ENCODE results near the gene CTSS.

CTSS gene

DNA sequence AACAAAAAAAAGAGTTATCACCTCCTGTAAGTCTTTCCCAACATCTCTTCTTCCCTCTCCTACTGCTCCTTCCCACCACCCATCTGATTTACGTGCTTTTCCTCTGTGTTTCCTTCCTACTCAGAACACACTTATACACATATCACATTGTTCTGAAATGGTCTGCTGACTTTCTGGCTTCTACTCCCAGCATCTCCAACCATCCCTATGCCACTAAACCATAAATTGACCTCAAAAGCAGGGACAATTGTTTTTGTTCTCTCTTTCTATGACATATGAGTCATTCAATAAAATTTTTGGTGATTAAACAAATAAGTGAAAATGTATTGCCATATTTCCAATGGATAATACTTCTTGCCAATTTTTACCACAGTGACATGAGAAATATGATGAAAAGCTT is 76.8 kb downstream of the CTSS start:
- TF ChIP-seq CTCF (IDR thresholded peaks at IDR 0.05; ENCODE audit: low read depth, low read length): no peak
- no peaks in the 10 kb centered on the region for H3K27me3 ChIP-seq
- H3K36me3 ChIP-seq: peaks cover 17% of the 10 kb centered on the region
- DNase-seq: no peak
- no peak overlapping the region for H3K4me3 ChIP-seq (ENCODE audit: low read depth, low read length)
- H3K9me3 ChIP-seq: no peaks in the 10 kb centered on the region
- no peaks in the 10 kb centered on the region for H3K4me1 ChIP-seq

GRCh38 chr1:150686275-150686674 is 79.3 kb downstream of the CTSS start:
- no peaks in the 10 kb centered on the region for H3K9me3 ChIP-seq
- DNase-seq: no peak
- no peak for TF ChIP-seq CTCF (IDR thresholded peaks at IDR 0.05; ENCODE audit: low read depth, low read length)
- H3K36me3 ChIP-seq: peaks cover 7% of the 10 kb centered on the region
- H3K4me3 ChIP-seq (ENCODE audit: low read depth, low read length): no peak overlapping the region
- H3K27me3 ChIP-seq: no peaks in the 10 kb centered on the region
- no peaks in the 10 kb centered on the region for H3K4me1 ChIP-seq

GRCh38 chr1:150683914-150684313 is 81.7 kb downstream of the CTSS start:
- H3K9me3 ChIP-seq: no peaks in the 10 kb centered on the region
- H3K4me3 ChIP-seq (ENCODE audit: low read depth, low read length): no peak overlapping the region
- H3K4me1 ChIP-seq: no peaks in the 10 kb centered on the region
- DNase-seq: no peak
- H3K27me3 ChIP-seq: no peaks in the 10 kb centered on the region
- no peaks in the 10 kb centered on the region; the same call in 1 of the 2 replicates for H3K36me3 ChIP-seq
- TF ChIP-seq CTCF (IDR thresholded peaks at IDR 0.05; ENCODE audit: low read depth, low read length): no peak
